Body of pancreas (tissue), 4 donors: ENCODE data around the gene OR2W3.

Experiments
- CTCF ChIP-seq, 7 experiments: fragments of 450-650 bp in 4 of 7; fragments of 200-600 bp in 3 of 7; sonication (generic) in 3 of 7; IDR thresholded peaks; one replicate each; pipeline ENCODE4 v1.5.1; 2016 to 2019; ENCODE audit warnings: antibody characterized with exemption in 7 of 7
- POLR2A ChIP-seq, 3 donors: fragments of 450-650 bp; IDR thresholded peaks; one replicate each; pipeline ENCODE4 v1.6.1; 2016; ENCODE audit warnings: antibody characterized with exemption in 3 of 3, mild to moderate bottlenecking in 2 of 3

GRCh38 chr1:247914941-247915662 is 19.7 kb downstream of the OR2W3 start:
- TF ChIP-seq CTCF (IDR thresholded peaks at IDR 0.05) (no peak), POLR2A (IDR thresholded peaks at IDR 0.05) (no peak)
